ENCODE results near the gene PBX1.

PBX1 gene

GRCh38 chr1:164591858-164592257 is 32.9 kb downstream of the PBX1 start:
- H3K9me2 ChIP-seq (replicated peaks; ENCODE audit: control insufficient read depth, low read length) = no peaks in the 10 kb centered on the region
- no peak overlapping the region for H3K4me2 ChIP-seq (ENCODE audit: low read length)
- no peaks in the 10 kb centered on the region for H4K20me1 ChIP-seq (ENCODE audit: control insufficient read depth, insufficient read depth, low read depth, low read length)
- H3K4me3 ChIP-seq (ENCODE audit: low read length) = no peak overlapping the region
- no peaks in the 10 kb centered on the region; the same call in 1 of the 2 replicates for H3K27me3 ChIP-seq (ENCODE audit: control insufficient read depth, low read length)
- no peaks in the 10 kb centered on the region for H3K36me3 ChIP-seq (ENCODE audit: control insufficient read depth, low read length)
- no peak overlapping the region for H3K27ac ChIP-seq (ENCODE audit: low read depth, low read length)
- H3K79me2 ChIP-seq (ENCODE audit: control insufficient read depth, low read length) = no peaks in the 10 kb centered on the region
- no peaks in the 10 kb centered on the region for H3K4me1 ChIP-seq (ENCODE audit: control insufficient read depth, low read length)
- TF ChIP-seq EZH2phosphoT487 (IDR thresholded peaks at IDR 0.05; ENCODE audit: borderline replicate concordance, low read length) = no peak
- H3K9me3 ChIP-seq (ENCODE audit: control insufficient read depth, insufficient read depth, low read length) = no peaks in the 10 kb centered on the region
- no peaks in the 10 kb centered on the region for H3F3A ChIP-seq (ENCODE audit: control insufficient read depth, insufficient read depth)

GRCh38 chr1:164592634-164593033 is 33.6 kb downstream of the PBX1 start:
- no peaks in the 10 kb centered on the region for H3K79me2 ChIP-seq (ENCODE audit: control insufficient read depth, low read length)
- H3K9me2 ChIP-seq (replicated peaks; ENCODE audit: control insufficient read depth, low read length) = no peaks in the 10 kb centered on the region
- no peaks in the 10 kb centered on the region for H3K36me3 ChIP-seq (ENCODE audit: control insufficient read depth, low read length)
- H3K4me2 ChIP-seq (ENCODE audit: low read length) = no peak overlapping the region
- TF ChIP-seq EZH2phosphoT487 (IDR thresholded peaks at IDR 0.05; ENCODE audit: borderline replicate concordance, low read length) = no peak
- no peaks in the 10 kb centered on the region for H3K9me3 ChIP-seq (ENCODE audit: control insufficient read depth, insufficient read depth, low read length)
- no peaks in the 10 kb centered on the region for H3K4me1 ChIP-seq (ENCODE audit: control insufficient read depth, low read length)
- H3K27ac ChIP-seq (ENCODE audit: low read depth, low read length) = no peak overlapping the region
- no peaks in the 10 kb centered on the region for H4K20me1 ChIP-seq (ENCODE audit: control insufficient read depth, insufficient read depth, low read depth, low read length)
- H3K4me3 ChIP-seq (ENCODE audit: low read length) = no peak overlapping the region
- no peaks in the 10 kb centered on the region; the same call in 1 of the 2 replicates for H3K27me3 ChIP-seq (ENCODE audit: control insufficient read depth, low read length)
- no peaks in the 10 kb centered on the region for H3F3A ChIP-seq (ENCODE audit: control insufficient read depth, insufficient read depth)

- no peaks in the 10 kb centered on the region for H3K36me3 ChIP-seq (ENCODE audit: control insufficient read depth, low read length)
- H3F3A ChIP-seq (ENCODE audit: control insufficient read depth, insufficient read depth) = no peaks in the 10 kb centered on the region
- H3K9me2 ChIP-seq (replicated peaks; ENCODE audit: control insufficient read depth, low read length) = no peaks in the 10 kb centered on the region
- no peaks in the 10 kb centered on the region for H3K9me3 ChIP-seq (ENCODE audit: control insufficient read depth, insufficient read depth, low read length)
- H3K27ac ChIP-seq (ENCODE audit: low read depth, low read length) = no peak overlapping the region
- H3K79me2 ChIP-seq (ENCODE audit: control insufficient read depth, low read length) = no peaks in the 10 kb centered on the region
- H3K27me3 ChIP-seq (ENCODE audit: control insufficient read depth, low read length) = no peaks in the 10 kb centered on the region
- no peak overlapping the region for H3K4me3 ChIP-seq (ENCODE audit: low read length)
- TF ChIP-seq CTCF (IDR thresholded peaks at IDR 0.05; ENCODE audit: low read depth, low read length, poor library complexity, severe bottlenecking) = no peak
- TF ChIP-seq EZH2phosphoT487 (IDR thresholded peaks at IDR 0.05; ENCODE audit: borderline replicate concordance, low read length) = no peak
- no peaks in the 10 kb centered on the region for H3K4me1 ChIP-seq (ENCODE audit: control insufficient read depth, low read length)
- H3K4me2 ChIP-seq (ENCODE audit: low read length) = no peak overlapping the region
- H4K20me1 ChIP-seq (ENCODE audit: control insufficient read depth, insufficient read depth, low read depth, low read length) = no peaks in the 10 kb centered on the region
These were observed 36.2 kb downstream of the PBX1 start for GRCh38 chr1:164595212-164595611.

- Histone ChIP-seq H3K4me3 (ENCODE audit: low read length) (no peak overlapping the region), H3K9me2 (replicated peaks; ENCODE audit: control insufficient read depth, low read length) (no peaks in the 10 kb centered on the region), H3K27ac (ENCODE audit: low read depth, low read length) (no peak overlapping the region), H3K9me3 (ENCODE audit: control insufficient read depth, insufficient read depth, low read length) (no peaks in the 10 kb centered on the region), H3K36me3 (ENCODE audit: control insufficient read depth, low read length) (no peaks in the 10 kb centered on the region), H3F3A (ENCODE audit: control insufficient read depth, insufficient read depth) (no peaks in the 10 kb centered on the region), H3K4me2 (ENCODE audit: low read length) (no peak overlapping the region), H4K20me1 (ENCODE audit: control insufficient read depth, insufficient read depth, low read depth, low read length) (no peaks in the 10 kb centered on the region), H3K27me3 (ENCODE audit: control insufficient read depth, low read length) (no peaks in the 10 kb centered on the region), H3K4me1 (ENCODE audit: control insufficient read depth, low read length) (no peaks in the 10 kb centered on the region), H3K79me2 (ENCODE audit: control insufficient read depth, low read length) (no peaks in the 10 kb centered on the region)
- TF ChIP-seq EZH2phosphoT487 (IDR thresholded peaks at IDR 0.05; ENCODE audit: borderline replicate concordance, low read length) (no peak), CTCF (IDR thresholded peaks at IDR 0.05; ENCODE audit: low read depth, low read length, poor library complexity, severe bottlenecking) (no peak)
These were observed 37.2 kb downstream of the PBX1 start for GRCh38 chr1:164596172-164596571.

All from DOHH2 (cell line).